Prostate gland (tissue), 2 donors: ENCODE results near the gene GREB1. TPM values are rescaled to one million over a fixed set of nuclear protein-coding genes. Genes with fewer than 3 reads are reported as not detected.

Experiments used
- DNase-seq: peaks from one replicate; pipeline ENCODE4 v3.0.0-alpha.2; 2019; ENCODE audit warnings: low spot score
- H3K27ac ChIP-seq, 2 donors: fragments of 200-600 bp; sonication (generic); 2 replicates each; pipeline ENCODE4 v1.5.1; 2017 to 2019
- H3K27me3 ChIP-seq: fragments of 200-600 bp; sonication (generic); replicated peaks from 2 replicates; pipeline ENCODE4 v1.5.1; 2019; ENCODE audit not compliant: insufficient read depth
- H3K36me3 ChIP-seq, 2 donors: fragments of 200-600 bp; sonication (generic); 1 replicate in 1 of 2; 2 replicates in 1 of 2; pipeline versions ENCODE4 v1.5.1 to v1.8.1; 2017 to 2019
- H3K4me1 ChIP-seq: fragments of 200-600 bp; sonication (generic); replicated peaks from 2 replicates; pipeline ENCODE4 v1.5.1; 2019
- H3K4me3 ChIP-seq, 2 donors: fragments of 200-600 bp; sonication (generic); 2 replicates each; pipeline ENCODE4 v1.5.1; 2017 to 2019
- H3K9me3 ChIP-seq: fragments of 200-600 bp; sonication (generic); 2 replicates; pipeline ENCODE4 v1.5.1; 2017
- POLR2A ChIP-seq: fragments of 450-650 bp; IDR thresholded peaks from one replicate; pipeline ENCODE4 v1.6.1; 2016; ENCODE audit warnings: antibody characterized with exemption, mild to moderate bottlenecking
- POLR2AphosphoS5 ChIP-seq: sonication (generic); formaldehyde crosslinking; IDR thresholded peaks from one replicate; pipeline ENCODE4 v1.6.1; 2017; ENCODE audit warnings: antibody characterized with exemption
- WGBS: methylation state at CpG from one replicate; pipeline ENCODE4 v1.1.5; 2018; 5-methylcytosine and 5-hydroxymethylcytosine counted together
- intact Hi-C: fragments of 100-400 bp; cut with DNase I; formaldehyde crosslinking; loops from one replicate; pipeline ENCODE4 v1.14.2; 2022
- total RNA-seq, 2 donors: library from RNA; depleted of rRNA; stranded (reverse); fragments of >200 nt; gene quantifications; one replicate each; pipeline ENCODE4 v1.1.0, GENCODE V29; 2016
- TF ChIP-seq, protein P1 (sequence below), 4 experiments: fragments of 200-600 bp in 2 of 4; fragments of 450-650 bp in 2 of 4; sonication (generic) in 2 of 4; IDR thresholded peaks; 1 replicate in 3 of 4; 2 replicates in 1 of 4; pipeline ENCODE4 v1.5.1; 2016 to 2019; ENCODE audit warnings: antibody characterized with exemption in 4 of 4, mild to moderate bottlenecking in 2 of 4, moderate library complexity in 2 of 4

Gene GREB1
- total RNA-seq, 2 donors from 2014 or later = 224 to 392 TPM

DNA sequence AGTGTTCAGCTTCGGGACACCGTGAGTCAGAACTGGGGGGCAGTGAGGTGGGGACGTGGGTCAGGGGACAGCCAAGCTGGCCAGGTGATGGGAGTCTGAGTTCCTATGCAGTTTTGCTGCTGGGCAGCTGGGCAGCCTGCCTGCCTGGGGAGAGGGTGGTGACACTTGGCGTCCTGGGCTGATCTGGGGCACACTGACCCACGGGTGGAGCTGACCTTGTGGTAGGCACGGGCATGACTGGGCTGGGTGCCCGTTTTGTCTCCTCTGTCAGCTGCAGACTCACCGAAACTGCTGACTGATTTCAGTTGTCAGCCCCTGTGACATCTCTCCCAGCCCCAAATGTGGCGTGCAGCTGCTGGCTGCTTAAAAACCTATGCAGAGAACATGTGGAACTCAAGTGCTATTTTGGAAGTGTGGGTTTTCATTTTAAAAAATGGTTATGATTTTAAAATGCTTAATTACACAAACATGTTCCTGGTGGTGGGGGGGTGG is 35.3 kb upstream of the GREB1 start:
- Histone ChIP-seq H3K4me1 (no peaks in the 10 kb centered on the region), H3K27me3 (no peaks in the 10 kb centered on the region), H3K36me3 (no peaks in the 10 kb centered on the region), H3K9me3 (no peaks in the 10 kb centered on the region), H3K27ac (peak overlapping the region in 1 of 2 donors; percentile 27), H3K4me3 (no peak overlapping the region)
- intact Hi-C loops = no loop called here
- TF ChIP-seq POLR2A (no peak), POLR2AphosphoS5 (no peak)
- TF ChIP-seq, protein P1, sequence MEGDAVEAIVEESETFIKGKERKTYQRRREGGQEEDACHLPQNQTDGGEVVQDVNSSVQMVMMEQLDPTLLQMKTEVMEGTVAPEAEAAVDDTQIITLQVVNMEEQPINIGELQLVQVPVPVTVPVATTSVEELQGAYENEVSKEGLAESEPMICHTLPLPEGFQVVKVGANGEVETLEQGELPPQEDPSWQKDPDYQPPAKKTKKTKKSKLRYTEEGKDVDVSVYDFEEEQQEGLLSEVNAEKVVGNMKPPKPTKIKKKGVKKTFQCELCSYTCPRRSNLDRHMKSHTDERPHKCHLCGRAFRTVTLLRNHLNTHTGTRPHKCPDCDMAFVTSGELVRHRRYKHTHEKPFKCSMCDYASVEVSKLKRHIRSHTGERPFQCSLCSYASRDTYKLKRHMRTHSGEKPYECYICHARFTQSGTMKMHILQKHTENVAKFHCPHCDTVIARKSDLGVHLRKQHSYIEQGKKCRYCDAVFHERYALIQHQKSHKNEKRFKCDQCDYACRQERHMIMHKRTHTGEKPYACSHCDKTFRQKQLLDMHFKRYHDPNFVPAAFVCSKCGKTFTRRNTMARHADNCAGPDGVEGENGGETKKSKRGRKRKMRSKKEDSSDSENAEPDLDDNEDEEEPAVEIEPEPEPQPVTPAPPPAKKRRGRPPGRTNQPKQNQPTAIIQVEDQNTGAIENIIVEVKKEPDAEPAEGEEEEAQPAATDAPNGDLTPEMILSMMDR (IDR thresholded peaks at IDR 0.05) = no peak
- 42% methylated on average over 9 of the region's 9 CpGs for WGBS
- DNase-seq = no peak

DNA sequence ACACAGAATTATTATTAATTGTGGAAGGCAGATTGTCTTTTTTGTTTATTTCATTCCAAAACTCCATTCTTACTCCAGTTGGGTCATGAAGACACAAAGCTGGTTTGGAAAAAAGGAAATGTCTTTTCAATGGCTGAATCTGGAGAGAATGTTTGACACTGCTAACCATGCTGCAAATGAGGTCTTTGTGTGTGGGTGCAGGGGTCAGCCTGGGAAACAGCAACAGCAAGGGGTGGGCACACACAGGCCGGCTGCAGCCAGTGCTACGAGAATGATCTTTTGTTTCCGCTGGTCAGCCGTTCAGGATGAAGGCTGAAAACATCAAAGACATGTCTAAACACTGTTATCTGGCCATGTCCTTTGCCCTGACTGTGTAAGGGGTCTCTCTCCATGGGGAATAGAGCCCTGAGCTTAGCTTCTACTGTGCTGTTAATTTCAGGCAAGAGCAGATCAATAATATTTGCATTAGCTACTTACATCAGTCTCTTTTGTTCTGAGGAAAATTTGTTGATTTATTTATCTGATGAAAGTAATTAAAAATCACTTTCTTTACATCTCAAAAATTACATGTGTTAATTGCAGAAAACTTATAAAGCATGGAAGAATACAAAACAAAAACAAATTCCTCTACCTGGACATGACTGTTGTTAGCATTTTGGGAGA is 34.6 kb upstream of the GREB1 start:
- intact Hi-C loops = no loop called here
- 63% methylated on average over 4 of the region's 4 CpGs for WGBS
- Histone ChIP-seq H3K36me3 (no peaks in the 10 kb centered on the region), H3K4me1 (no peaks in the 10 kb centered on the region), H3K9me3 (no peaks in the 10 kb centered on the region), H3K27ac (peak overlapping the region in 1 of 2 donors; percentile 27), H3K27me3 (no peaks in the 10 kb centered on the region), H3K4me3 (no peak overlapping the region)
- DNase-seq = no peak
- TF ChIP-seq POLR2AphosphoS5 (no peak), POLR2A (no peak)
- TF ChIP-seq, protein P1 (IDR thresholded peaks at IDR 0.05) = no peak

DNA sequence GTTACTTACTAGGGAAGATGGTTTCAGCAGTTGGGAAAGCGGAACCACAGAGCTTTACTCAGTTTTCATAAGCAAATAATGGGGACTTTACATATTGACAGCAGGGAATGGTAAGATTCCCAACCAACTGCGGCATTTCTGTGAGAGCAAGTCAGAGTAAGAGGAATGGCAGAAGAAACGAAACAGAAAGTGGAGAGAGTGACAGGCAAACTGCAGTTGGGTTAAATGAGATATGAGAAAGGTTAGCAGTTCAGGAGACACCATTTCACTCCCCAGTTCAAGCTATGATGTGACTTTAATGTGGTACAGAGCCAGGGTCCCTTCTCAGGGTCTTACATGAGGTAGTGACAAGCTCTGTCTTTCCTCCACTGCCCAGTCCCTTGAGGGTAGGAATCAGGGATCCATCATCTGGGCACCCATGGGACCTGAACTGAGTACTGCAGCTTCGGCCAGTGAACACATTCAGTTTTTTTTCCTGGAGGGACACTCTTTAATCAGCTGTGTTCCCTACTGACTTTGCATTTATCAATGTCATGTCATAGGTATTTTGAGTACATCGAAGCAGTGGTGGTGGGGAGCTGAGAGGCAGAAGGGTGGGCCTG is 33.0 kb upstream of the GREB1 start:
- Histone ChIP-seq H3K9me3 (no peaks in the 10 kb centered on the region), H3K27me3 (no peaks in the 10 kb centered on the region), H3K27ac (peak overlapping the region in 1 of 2 donors; percentile 17), H3K4me1 (no peaks in the 10 kb centered on the region), H3K4me3 (no peak overlapping the region), H3K36me3 (no peaks in the 10 kb centered on the region)
- no peak for DNase-seq
- intact Hi-C loops = no loop called here
- TF ChIP-seq POLR2A (no peak), POLR2AphosphoS5 (no peak)
- TF ChIP-seq, protein P1 (IDR thresholded peaks at IDR 0.05) = no peak
- 86% methylated on average over 5 of the region's 5 CpGs for WGBS

DNA sequence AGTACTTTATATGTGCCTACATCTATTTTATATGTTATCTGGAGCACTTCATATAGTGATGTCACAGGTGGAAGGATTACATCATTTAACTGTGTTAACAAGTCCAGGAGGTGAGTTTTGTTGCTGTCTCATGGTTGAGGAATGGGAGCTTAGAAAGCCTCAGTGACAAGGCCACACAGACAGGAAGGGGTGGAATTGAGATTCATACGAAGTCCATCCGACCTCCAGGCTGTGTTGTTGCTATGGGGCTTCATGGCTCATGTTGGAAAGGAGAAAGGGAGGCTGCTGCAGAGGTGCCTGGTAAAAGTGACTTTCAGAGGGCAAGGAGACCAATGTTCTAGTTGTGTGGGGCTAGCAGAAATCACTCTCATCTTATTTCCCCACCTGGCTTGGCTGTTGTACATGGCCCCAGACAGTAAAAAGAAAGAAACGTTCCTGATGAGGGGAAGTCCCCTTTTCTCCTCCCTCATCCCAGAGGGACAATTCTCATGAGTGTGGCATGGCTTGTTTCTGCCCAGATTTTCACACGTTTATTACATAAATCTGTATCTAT is 31.0 kb upstream of the GREB1 start:
- 78% methylated on average over 4 of the region's 4 CpGs for WGBS
- H3K27ac ChIP-seq = no peak overlapping the region

More for the DNA sequence above, 31.0 kb upstream of the GREB1 start:
- no peak overlapping the region for H3K4me3 ChIP-seq
- no peaks in the 10 kb centered on the region for H3K27me3 ChIP-seq
- H3K36me3 ChIP-seq = no peaks in the 10 kb centered on the region
- TF ChIP-seq, protein P1 (IDR thresholded peaks at IDR 0.05) = no peak
- no peak for TF ChIP-seq POLR2AphosphoS5
- TF ChIP-seq POLR2A = no peak
- H3K9me3 ChIP-seq = no peaks in the 10 kb centered on the region
- no peaks in the 10 kb centered on the region for H3K4me1 ChIP-seq
- intact Hi-C loops = no loop called here
- DNase-seq = no peak
